Kidney (tissue), 14 donors: Measurements from ENCODE around the gene AUTS2. TPM values are rescaled to one million over a fixed set of nuclear protein-coding genes. Genes with fewer than 3 reads are reported as not detected.

ENCODE experiments used
- DNase-seq, 5 donors: peaks; one replicate each; pipeline ENCODE4 v3.0.0-alpha.2; 2013 to 2020
- FAIRE-seq: peaks from 2 replicates; lab custom pipeline; 2012; peaks lifted over from hg19 to GRCh38; lab: Jason Lieb, UNC
- H3K27ac ChIP-seq, 2 donors: one replicate each; pipeline ENCODE4 v1.7.0; 2013; ENCODE audit warnings: low read depth in 2 of 2, low read length in 2 of 2, inconsistent platforms in 1 of 2
- H3K27me3 ChIP-seq: one replicate; pipeline ENCODE4 v1.7.1; 2013; ENCODE audit warnings: low read length, inconsistent platforms; ENCODE audit not compliant: control insufficient read depth, insufficient read depth
- H3K36me3 ChIP-seq, 3 donors: one replicate each; pipeline versions ENCODE4 v1.7.0 to v1.7.1; 2013; ENCODE audit warnings: low read length in 3 of 3, control low read depth in 1 of 3, inconsistent platforms in 1 of 3; ENCODE audit not compliant: insufficient read depth in 3 of 3, control insufficient read depth in 2 of 3
- H3K4me1 ChIP-seq, 3 donors: one replicate each; pipeline versions ENCODE4 v1.7.0 to v1.7.1; 2013; ENCODE audit warnings: low read length in 3 of 3, inconsistent platforms in 1 of 3, low read depth in 1 of 3; ENCODE audit not compliant: control insufficient read depth in 2 of 3, insufficient read depth in 2 of 3
- H3K4me3 ChIP-seq, 3 donors: one replicate each; pipeline versions ENCODE4 v1.7.0 to v1.8.1; 2013; ENCODE audit warnings: low read length in 3 of 3, control low read depth in 1 of 3, inconsistent platforms in 1 of 3
- H3K9ac ChIP-seq, 3 donors: one replicate each; pipeline versions ENCODE4 v1.7.0 to v1.7.1; 2013; ENCODE audit warnings: low read length in 3 of 3, control low read depth in 1 of 3, inconsistent platforms in 1 of 3
- H3K9me3 ChIP-seq, 3 donors: one replicate each; pipeline versions ENCODE4 v1.7.0 to v1.7.1; 2013; ENCODE audit warnings: low read length in 3 of 3, control low read depth in 1 of 3, inconsistent platforms in 1 of 3; ENCODE audit not compliant: control insufficient read depth in 2 of 3, insufficient read depth in 1 of 3
- CTCF ChIP-seq: IDR thresholded peaks from 3 replicates; pipeline ENCODE4 v1.5.1; 2012; ENCODE audit warnings: mild to moderate bottlenecking, moderate library complexity, borderline replicate concordance; ENCODE audit not compliant: insufficient read depth; ENCODE audit errors: extremely low read depth
- intact Hi-C: fragments of 100-400 bp; cut with DNase I; formaldehyde crosslinking; loops from one replicate; pipeline ENCODE4 v1.11.1; 2022
- polyA plus RNA-seq: library from polyadenylated mRNA; stranded (reverse); fragments of 350-450 nt; fragmentation: Illumina TruSeq; extraction: RNeasy Lipid Tissue Mini Kit (QIAGEN cat#74804); gene quantifications from one replicate; pipeline ENCODE4 v1.2.3, GENCODE V29; 2014; ENCODE audit warnings: low read depth, low replicate concordance; ENCODE audit not compliant: insufficient read depth
- total RNA-seq: library from RNA; stranded (reverse); fragmentation: NEBNext Ultra II Directional; extraction: Animal tissue kit (Norgen Biotek cat#: 25700); gene quantifications from one replicate; pipeline ENCODE4 v1.2.1, GENCODE V29; 2021
- donor health status: control.
- donor health status: control.
- donor health status: control.
- donor health status: control.
- donor health status: control.
- donor health status: DM: yes; HTN: yes; CAD: no.
- donor health status: Normal renal cell carcinoma (clear cell type).

The AUTS2 gene
- total and polyA plus RNA-seq, 2 donors from 2014 or later = 5.2 to 33.8 TPM

- no peak for FAIRE-seq
- intact Hi-C loops = no loop called here
- Histone ChIP-seq H3K4me1 (no peaks in the 10 kb centered on the region), H3K27ac (no peak overlapping the region), H3K9me3 (no peaks in the 10 kb centered on the region), H3K27me3 (no peaks in the 10 kb centered on the region), H3K4me3 (no peak overlapping the region), H3K36me3 (no peaks in the 10 kb centered on the region), H3K9ac (no peak overlapping the region)
- TF ChIP-seq CTCF = no peak
- DNase-seq = no peak
Observed at GRCh38 chr7:70000737-70001348, 402.6 kb downstream of the AUTS2 start.

- TF ChIP-seq CTCF = no peak
- intact Hi-C loops = no loop called here
- FAIRE-seq (no peak), DNase-seq (no peak)
- no peak overlapping the region for H3K4me3 ChIP-seq
- no peaks in the 10 kb centered on the region for H3K27me3 ChIP-seq
- H3K36me3 ChIP-seq = no peaks in the 10 kb centered on the region
- no peak overlapping the region for H3K9ac ChIP-seq
- H3K27ac ChIP-seq = no peak overlapping the region
- no peaks in the 10 kb centered on the region for H3K9me3 ChIP-seq
- no peaks in the 10 kb centered on the region for H3K4me1 ChIP-seq
Observed at GRCh38 chr7:70005480-70005879, 407.2 kb downstream of the AUTS2 start.

GRCh38 chr7:70005891-70006260 is 407.6 kb downstream of the AUTS2 start:
- intact Hi-C loops = no loop called here
- Histone ChIP-seq H3K9ac (no peak overlapping the region), H3K4me3 (no peak overlapping the region), H3K9me3 (no peaks in the 10 kb centered on the region), H3K27ac (no peak overlapping the region), H3K36me3 (no peaks in the 10 kb centered on the region), H3K4me1 (no peaks in the 10 kb centered on the region), H3K27me3 (no peaks in the 10 kb centered on the region)
- DNase-seq (no peak), FAIRE-seq (no peak)
- TF ChIP-seq CTCF = no peak
